Neural cell (in vitro differentiated cells): ENCODE data around the gene GAS7. TPM values are rescaled to one million over a fixed set of nuclear protein-coding genes. Genes with fewer than 3 reads are reported as not detected.

Experiments used
- H2AFZ ChIP-seq: fragments of 200-600, 300-800 bp; sonication (generic), shearing (Covaris generic); 2 replicates; pipeline ENCODE4 v1.6.0; 2014; ENCODE audit warnings: low read depth, mild to moderate bottlenecking, antibody characterized with exemption, low read length, moderate library complexity
- H3F3A ChIP-seq: fragments of 200-600 bp; shearing (Covaris generic); 2 replicates; pipeline ENCODE4 v1.6.1; 2016; ENCODE audit warnings: mild to moderate bottlenecking, moderate library complexity, mixed read lengths, antibody characterized with exemption, low read length; ENCODE audit not compliant: insufficient read depth, poor library complexity, severe bottlenecking
- H3K27ac ChIP-seq: fragments of 200-600, 300-800 bp; sonication (generic), shearing (Covaris generic); 2 replicates; pipeline ENCODE4 v1.5.1; 2014; ENCODE audit warnings: mild to moderate bottlenecking, low read length, moderate library complexity
- H3K27me3 ChIP-seq: fragments of 300-800, 200-600 bp; sonication (generic), shearing (Covaris generic); 2 replicates; pipeline ENCODE4 v1.6.0; 2014; ENCODE audit warnings: mild to moderate bottlenecking, low read depth, low read length, moderate library complexity; ENCODE audit not compliant: insufficient read depth
- H3K36me3 ChIP-seq: fragments of 300-800, 200-600 bp; sonication (generic), shearing (Covaris generic); 2 replicates; pipeline ENCODE4 v1.5.1; 2014; ENCODE audit warnings: mild to moderate bottlenecking, antibody characterized with exemption, low read length, moderate library complexity; ENCODE audit not compliant: insufficient read depth
- H3K4me2 ChIP-seq: fragments of 300-800, 200-600 bp; sonication (generic), shearing (Covaris generic); 2 replicates; pipeline ENCODE4 v1.6.0; 2014; ENCODE audit warnings: mild to moderate bottlenecking, low read length
- H3K4me3 ChIP-seq: fragments of 300-800, 200-600 bp; sonication (generic), shearing (Covaris generic); 2 replicates; pipeline ENCODE4 v1.5.1; 2014; ENCODE audit warnings: mild to moderate bottlenecking, low read length, moderate library complexity
- H3K79me2 ChIP-seq: fragments of 200-600 bp; shearing (Covaris generic); replicated peaks from 2 replicates; pipeline ENCODE4 v1.6.0; 2014; ENCODE audit warnings: mild to moderate bottlenecking, low read length, moderate library complexity; ENCODE audit not compliant: insufficient read depth
- H3K9ac ChIP-seq: fragments of 300-800, 200-600 bp; sonication (generic), shearing (Covaris generic); 2 replicates; pipeline ENCODE4 v1.6.1; 2016; ENCODE audit warnings: mild to moderate bottlenecking, low read length, mixed read lengths
- H3K9me2 ChIP-seq: fragments of 200-600 bp; shearing (Covaris generic); 2 replicates; pipeline ENCODE4 v1.6.1; 2016; ENCODE audit warnings: mild to moderate bottlenecking, low read length, mixed read lengths; ENCODE audit not compliant: insufficient read depth
- H3K9me3 ChIP-seq: fragments of 200-600, 300-800 bp; sonication (generic), shearing (Covaris generic); 2 replicates; pipeline ENCODE4 v1.6.1; 2016; ENCODE audit warnings: mild to moderate bottlenecking, mixed run types, low read length, moderate library complexity, mixed read lengths
- H4K20me1 ChIP-seq: fragments of 200-600 bp; shearing (Covaris generic); 2 replicates; pipeline ENCODE4 v1.6.1; 2016; ENCODE audit warnings: mild to moderate bottlenecking, mixed run types; ENCODE audit not compliant: insufficient read depth
- EP300 ChIP-seq: fragments of 450-650 bp; conservative IDR thresholded peaks from 2 replicates; pipeline ENCODE4 v1.6.1; 2014; ENCODE audit warnings: antibody characterized with exemption, mild to moderate bottlenecking, moderate library complexity; ENCODE audit not compliant: poor library complexity, severe bottlenecking
- EZH2 ChIP-seq: fragments of 200-600, 300-800 bp; shearing (Covaris generic), sonication (generic); IDR thresholded peaks from 2 replicates; pipeline ENCODE4 v1.6.1; 2014; ENCODE audit warnings: antibody characterized with exemption, low read length, borderline replicate concordance, mild to moderate bottlenecking; ENCODE audit not compliant: insufficient read depth, poor library complexity, severe bottlenecking
- MXI1 ChIP-seq: fragments of 450-650 bp; conservative IDR thresholded peaks from 2 replicates; pipeline ENCODE4 v1.6.1; 2014; ENCODE audit warnings: antibody characterized with exemption, mild to moderate bottlenecking; ENCODE audit not compliant: poor library complexity, severe bottlenecking
- POLR2AphosphoS5 ChIP-seq: IDR thresholded peaks from 2 replicates; pipeline ENCODE4 v1.6.1; 2012
- RAD21 ChIP-seq: fragments of 450-650 bp; conservative IDR thresholded peaks from 2 replicates; pipeline ENCODE4 v1.6.1; 2014; ENCODE audit warnings: antibody characterized with exemption, mild to moderate bottlenecking, moderate library complexity
- REST ChIP-seq: IDR thresholded peaks from 2 replicates; pipeline ENCODE4 v1.6.1; 2012; ENCODE audit warnings: borderline replicate concordance
- TAF1 ChIP-seq: IDR thresholded peaks from 2 replicates; pipeline ENCODE4 v1.6.1; 2012; ENCODE audit warnings: low read depth
- polyA plus RNA-seq: library from polyadenylated mRNA; depleted of rRNA; stranded (reverse); fragments of >200 nt; gene quantifications from 2 replicates; pipeline ENCODE4 v1.2.3, GENCODE V29; 2014
- TF ChIP-seq, protein P1 (sequence below): fragments of 450-650 bp; IDR thresholded peaks from 2 replicates; pipeline ENCODE4 v1.5.1; 2014; ENCODE audit warnings: antibody characterized with exemption, mild to moderate bottlenecking, moderate library complexity; ENCODE audit not compliant: poor library complexity, severe bottlenecking

Gene GAS7
- polyA plus RNA-seq, 1 donor from 2014 or later: 23.6 TPM

DNA sequence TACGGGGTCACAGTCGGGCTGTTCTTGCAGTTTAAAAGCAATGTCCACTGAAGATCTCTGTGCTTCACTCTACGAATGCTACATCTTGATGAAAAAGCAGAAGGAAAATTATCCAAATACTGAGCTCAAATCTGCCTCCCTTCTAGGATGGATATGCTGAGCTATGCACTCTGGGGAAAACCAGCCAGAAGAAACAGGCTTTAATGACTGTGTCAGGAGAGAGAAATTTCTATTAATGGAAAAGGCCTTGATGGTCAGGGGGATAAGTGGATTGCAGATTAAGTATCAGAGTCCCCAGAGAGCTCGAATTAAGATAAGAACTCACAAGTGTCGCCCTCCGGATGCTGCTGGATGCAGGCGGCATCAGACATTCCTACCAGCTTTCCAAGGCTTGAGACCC lies 253.7 kb downstream of the GAS7 start:
- no peaks in the 10 kb centered on the region for H3K9me3 ChIP-seq
- no peaks in the 10 kb centered on the region for H3K36me3 ChIP-seq
- TF ChIP-seq TAF1: no peak
- TF ChIP-seq REST: no peak
- no peak for TF ChIP-seq MXI1
- TF ChIP-seq EZH2: no peak
- TF ChIP-seq POLR2AphosphoS5: no peak
- TF ChIP-seq RAD21: no peak
- no peaks in the 10 kb centered on the region for H3F3A ChIP-seq
- H4K20me1 ChIP-seq: no peaks in the 10 kb centered on the region
- H3K79me2 ChIP-seq: no peaks in the 10 kb centered on the region
- no peak overlapping the region for H2AFZ ChIP-seq
- no peak overlapping the region for H3K27ac ChIP-seq
- H3K4me2 ChIP-seq: no peak overlapping the region
- no peak overlapping the region for H3K4me3 ChIP-seq
- no peak overlapping the region for H3K9ac ChIP-seq
- no peaks in the 10 kb centered on the region for H3K9me2 ChIP-seq
- no peaks in the 10 kb centered on the region for H3K27me3 ChIP-seq

DNA sequence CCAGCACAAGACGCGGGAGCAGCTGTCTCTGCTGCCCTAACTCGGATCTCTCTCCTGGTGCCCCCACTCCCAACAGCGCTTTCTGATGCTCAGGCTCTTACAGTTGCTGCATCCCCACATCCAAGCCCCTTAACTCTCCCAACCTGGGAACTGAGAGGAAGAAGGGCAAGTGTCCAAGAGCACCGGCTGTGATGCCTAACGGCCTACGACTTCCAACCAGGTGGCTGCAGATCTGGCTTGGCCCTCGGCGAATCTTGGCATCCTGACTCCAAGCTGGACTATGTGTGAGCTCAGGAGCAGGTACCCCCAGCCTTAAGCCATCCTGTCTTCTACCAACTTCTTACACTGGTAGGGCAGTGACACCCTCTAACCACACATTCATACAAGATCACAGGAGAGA lies 255.1 kb downstream of the GAS7 start:
- no peak overlapping the region for H3K9ac ChIP-seq
- no peak overlapping the region for H3K27ac ChIP-seq

More for the DNA sequence above, 255.1 kb downstream of the GAS7 start:
- H3K79me2 ChIP-seq: no peaks in the 10 kb centered on the region
- H4K20me1 ChIP-seq: no peaks in the 10 kb centered on the region
- H2AFZ ChIP-seq: no peak overlapping the region
- peaks cover 7% of the 10 kb centered on the region for H3K36me3 ChIP-seq
- H3K9me2 ChIP-seq: no peaks in the 10 kb centered on the region
- peaks cover 5% of the 10 kb centered on the region for H3K9me3 ChIP-seq
- no peak overlapping the region for H3K4me3 ChIP-seq
- no peaks in the 10 kb centered on the region for H3F3A ChIP-seq
- no peak for TF ChIP-seq RAD21
- TF ChIP-seq REST: no peak
- TF ChIP-seq EP300: no peak
- TF ChIP-seq, protein P1, sequence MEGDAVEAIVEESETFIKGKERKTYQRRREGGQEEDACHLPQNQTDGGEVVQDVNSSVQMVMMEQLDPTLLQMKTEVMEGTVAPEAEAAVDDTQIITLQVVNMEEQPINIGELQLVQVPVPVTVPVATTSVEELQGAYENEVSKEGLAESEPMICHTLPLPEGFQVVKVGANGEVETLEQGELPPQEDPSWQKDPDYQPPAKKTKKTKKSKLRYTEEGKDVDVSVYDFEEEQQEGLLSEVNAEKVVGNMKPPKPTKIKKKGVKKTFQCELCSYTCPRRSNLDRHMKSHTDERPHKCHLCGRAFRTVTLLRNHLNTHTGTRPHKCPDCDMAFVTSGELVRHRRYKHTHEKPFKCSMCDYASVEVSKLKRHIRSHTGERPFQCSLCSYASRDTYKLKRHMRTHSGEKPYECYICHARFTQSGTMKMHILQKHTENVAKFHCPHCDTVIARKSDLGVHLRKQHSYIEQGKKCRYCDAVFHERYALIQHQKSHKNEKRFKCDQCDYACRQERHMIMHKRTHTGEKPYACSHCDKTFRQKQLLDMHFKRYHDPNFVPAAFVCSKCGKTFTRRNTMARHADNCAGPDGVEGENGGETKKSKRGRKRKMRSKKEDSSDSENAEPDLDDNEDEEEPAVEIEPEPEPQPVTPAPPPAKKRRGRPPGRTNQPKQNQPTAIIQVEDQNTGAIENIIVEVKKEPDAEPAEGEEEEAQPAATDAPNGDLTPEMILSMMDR: no peak
- no peaks in the 10 kb centered on the region for H3K27me3 ChIP-seq
- H3K4me2 ChIP-seq: no peak overlapping the region
